HG03097 (cell line): ENCODE data around the gene FAM131B.

Source experiments
- ATAC-seq: cut with Tn5 transposase; IDR thresholded peaks from one replicate; pipeline ENCODE4 v1.9.1; 2021; ENCODE audit not compliant: unreplicated experiment, low FRiP score

The FAM131B gene

DNA sequence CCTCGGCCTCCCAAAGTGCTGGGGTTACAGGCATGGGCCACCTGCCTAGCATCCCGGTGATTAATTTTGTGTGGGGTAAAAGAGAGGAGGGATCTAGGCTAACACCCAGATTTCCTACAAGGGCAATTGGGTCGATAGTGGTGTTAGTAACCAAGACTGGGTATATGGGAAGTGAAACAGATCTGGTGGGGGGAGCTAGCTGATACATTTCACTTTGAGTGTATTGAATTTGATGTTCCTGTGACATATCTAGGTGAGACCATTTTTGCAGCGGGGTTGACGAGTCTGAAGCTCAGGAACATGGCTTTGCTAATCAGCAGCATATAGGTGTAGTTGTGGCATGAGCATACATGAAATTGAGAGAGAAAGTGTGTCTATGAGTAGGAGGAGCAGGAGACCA lies 34.6 kb downstream of the FAM131B start:
- ATAC-seq = no peak

DNA sequence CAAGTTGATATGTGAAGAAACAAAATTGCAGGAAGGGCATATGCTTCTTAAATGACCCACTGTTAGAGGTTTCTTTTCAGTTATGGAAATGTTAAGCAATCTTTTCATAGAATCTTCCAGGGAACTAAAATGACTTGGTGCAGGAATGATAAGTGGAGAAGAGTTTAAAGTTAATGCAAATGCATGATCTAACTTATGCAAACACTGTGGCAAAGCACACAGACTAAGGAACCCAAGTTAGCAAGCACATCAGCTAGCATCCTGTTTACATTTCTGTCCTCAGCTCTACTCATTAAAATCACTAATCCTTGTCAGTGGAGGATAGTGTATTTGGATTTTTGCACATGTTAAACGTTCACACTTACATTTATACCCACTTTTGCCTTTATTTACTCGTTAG lies 37.3 kb downstream of the FAM131B start:
- ATAC-seq = no peak

DNA sequence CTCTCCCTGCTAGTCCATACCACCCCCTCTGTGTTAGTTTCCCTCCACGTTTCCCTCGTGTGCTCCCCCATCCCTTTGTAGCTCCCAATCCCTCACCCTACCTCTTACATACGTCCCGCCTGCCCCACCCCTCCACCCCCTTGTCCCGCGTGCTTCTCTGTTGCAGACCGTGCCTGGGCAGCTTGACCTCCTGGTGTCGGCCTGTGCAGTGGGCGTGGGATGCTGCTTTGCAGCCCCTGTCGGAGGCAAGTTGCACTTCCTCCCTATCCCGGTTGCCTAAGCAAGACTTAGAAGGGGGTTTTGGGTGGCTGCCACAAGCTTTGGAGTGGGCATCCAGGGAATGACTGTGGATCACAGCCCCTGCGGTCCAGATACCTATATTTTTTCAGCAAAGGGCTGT lies 38.9 kb downstream of the FAM131B start:
- no peak for ATAC-seq

DNA sequence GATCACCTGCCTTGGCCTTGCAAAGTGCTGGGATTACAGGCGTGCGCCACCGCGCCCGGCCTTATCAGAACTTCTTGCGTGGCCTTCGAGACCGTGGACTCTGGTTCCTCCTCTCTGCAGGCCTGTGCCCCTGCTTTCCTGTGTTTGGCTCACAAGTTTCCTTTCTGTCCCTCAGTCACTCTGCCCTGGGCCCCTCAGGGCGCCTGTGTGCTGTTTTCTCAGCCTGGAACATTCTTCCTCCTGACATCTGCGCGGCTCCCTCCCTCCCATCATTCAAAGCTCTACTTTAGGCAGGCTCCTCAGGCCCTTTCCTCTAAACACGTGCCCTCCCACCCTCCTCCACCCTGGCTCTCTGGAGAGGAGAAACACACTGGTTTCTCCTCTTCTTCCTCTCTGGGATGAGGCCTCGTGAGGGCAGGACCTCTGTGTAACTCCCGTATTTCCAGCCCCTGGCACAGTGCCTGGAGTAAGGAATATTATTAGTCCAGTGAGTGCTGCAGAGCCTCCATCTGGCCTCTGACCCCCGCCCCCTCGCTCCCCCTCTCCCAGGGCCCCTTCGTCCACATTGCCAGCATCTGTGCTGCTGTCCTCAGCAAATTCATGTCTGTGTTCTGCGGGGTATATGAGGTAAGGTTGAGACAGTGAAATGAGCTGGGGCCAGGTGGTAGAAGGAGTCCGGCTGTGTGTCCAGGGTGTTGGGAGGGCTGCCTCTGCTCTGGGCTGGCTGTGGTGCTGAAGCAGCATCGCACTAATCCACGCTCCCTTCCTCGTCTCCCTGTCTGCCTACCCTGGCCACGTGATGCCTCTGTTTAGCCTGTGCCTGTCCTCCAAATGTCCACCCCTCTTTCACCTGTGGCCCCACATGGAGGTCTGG lies 39.5 kb downstream of the FAM131B start:
- ATAC-seq = no peak

DNA sequence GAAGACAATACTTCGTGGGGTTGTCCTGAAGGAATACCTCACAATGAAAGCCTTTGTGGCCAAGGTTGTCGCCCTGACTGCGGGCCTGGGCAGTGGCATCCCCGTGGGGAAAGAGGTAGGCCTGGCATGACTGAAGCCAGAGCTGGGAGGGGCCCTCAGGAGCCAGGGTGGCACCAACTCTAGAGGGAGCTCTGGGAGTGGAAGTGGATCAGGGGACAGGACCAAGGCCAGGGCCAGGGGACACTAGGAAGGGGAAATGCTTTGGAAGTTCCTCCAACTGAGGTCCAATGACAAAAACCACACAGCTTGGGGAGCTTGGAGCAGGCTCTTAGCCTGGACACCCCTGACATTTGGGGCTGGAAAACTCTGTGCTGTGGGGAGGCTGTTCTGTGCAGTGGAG lies 40.8 kb downstream of the FAM131B start:
- ATAC-seq = no peak

DNA sequence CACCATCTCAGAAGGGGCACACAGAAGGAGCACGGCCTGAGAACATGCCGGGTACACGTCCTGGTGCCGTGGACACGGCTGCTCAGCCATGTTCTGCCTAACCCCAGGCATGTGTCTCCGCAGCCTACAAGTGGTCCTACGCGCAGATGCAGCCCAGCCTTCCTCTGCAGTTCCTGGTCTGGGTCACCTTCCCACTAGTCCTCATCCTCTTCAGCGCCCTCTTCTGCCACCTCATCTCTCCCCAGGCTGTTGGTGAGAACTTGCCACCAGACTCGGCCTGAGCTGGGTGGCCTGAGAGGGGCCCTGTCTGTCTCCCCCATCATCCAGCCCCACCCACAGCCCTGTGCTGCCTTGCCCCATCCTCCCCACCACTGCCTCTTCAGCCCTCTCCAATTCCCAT lies 41.3 kb downstream of the FAM131B start:
- no peak for ATAC-seq

DNA sequence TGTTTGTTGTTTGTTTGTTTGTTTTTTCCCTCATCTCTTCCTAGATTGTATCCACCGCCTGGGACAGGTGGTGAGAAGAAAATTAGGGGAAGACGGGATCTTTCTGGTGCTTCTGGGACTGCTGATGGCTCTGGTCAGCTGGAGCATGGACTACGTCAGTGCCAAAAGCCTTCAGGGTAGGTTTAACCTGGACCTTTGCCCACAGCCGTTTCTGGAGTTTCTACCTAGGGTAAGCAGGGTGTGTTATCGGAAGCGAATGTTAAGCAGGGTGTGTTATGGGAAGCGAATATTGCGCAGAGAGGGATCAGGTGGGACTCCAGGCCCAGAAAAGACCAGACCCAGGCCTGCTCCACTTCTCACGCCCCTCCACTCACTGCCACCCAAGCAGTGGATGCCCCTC lies 41.9 kb downstream of the FAM131B start:
- no peak for ATAC-seq

DNA sequence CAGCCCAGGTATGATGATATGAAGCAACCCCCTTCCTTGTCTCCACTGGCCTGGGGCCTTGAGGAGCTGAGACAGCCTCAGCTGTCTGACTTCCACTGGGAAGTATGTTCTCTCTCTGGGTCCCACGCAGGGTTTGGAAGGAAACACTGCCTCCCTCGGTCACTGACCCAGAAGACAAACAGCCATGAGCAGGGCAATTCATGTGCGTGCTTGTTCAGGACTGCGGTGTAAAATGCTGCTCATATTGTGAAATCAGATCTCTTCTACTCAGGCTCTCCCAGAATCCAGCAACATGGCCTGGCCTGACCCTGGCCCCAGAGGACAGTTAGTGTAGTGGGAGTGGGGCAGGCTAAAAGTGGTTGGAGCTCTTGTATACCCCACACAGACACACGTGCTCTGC lies 43.9 kb downstream of the FAM131B start:
- no peak for ATAC-seq

DNA sequence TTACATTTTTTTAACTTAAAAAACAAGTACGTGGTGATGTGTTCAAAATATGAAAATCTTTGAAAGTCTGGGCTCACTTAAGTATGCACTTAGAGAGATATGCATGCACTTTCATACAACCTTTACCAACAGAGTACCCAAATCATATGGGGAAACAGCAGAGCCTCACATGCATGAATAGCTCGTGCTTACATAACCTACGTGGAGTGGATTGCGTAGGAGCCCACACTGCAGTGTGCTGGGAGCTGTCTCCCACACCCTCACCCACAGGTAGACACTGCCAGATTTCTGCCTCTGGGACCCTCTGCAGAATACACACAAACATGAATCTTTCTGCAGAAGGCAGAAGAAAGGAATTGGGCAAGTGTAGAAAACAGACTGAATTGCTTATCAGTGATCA lies 46.0 kb downstream of the FAM131B start:
- no peak for ATAC-seq

DNA sequence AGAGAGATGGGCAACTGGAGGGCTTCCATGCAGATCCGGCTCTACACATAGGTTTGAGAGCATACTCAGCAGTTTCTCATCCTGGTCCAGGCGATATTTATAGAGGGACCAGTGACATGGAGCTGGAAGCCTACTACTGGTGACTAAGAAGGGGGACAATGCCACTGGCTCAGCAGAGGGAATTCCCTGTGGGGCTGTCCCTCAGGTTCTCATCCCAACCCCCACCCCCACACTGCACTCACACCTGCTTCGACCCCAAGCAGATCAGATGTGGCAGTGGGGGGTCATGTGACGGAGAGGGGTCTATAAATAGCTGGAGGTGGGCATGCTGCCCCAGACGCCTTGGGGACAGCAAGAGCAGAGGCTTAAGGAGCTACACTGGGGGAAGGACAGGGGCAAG lies 46.7 kb downstream of the FAM131B start, which contains the start of gene CLCN1:
Gene CLCN1, plus strand, starts transcription at position 336 of the 400 bp plus-strand sequence. CDS start 102 bp downstream, outside the sequence.
- no peak for ATAC-seq

DNA sequence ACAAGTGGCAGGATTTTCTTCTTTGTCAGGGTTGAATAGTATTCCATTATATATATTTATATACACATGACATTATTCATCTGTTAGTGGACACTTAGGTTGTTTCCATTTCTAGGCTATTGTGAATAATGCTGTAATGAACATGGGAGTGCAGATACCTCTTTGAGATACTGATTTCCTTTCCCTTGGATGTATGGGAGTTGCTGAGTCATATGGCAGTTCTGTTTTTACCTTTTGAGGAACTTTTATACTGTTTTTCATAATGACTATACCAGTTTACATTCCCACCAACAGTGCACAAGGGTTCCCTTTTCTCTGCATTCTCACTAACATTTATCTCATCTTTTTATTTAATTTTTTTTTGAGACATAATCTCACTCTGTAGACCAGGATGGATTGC lies 48.4 kb downstream of the FAM131B start:
- ATAC-seq = no peak

DNA sequence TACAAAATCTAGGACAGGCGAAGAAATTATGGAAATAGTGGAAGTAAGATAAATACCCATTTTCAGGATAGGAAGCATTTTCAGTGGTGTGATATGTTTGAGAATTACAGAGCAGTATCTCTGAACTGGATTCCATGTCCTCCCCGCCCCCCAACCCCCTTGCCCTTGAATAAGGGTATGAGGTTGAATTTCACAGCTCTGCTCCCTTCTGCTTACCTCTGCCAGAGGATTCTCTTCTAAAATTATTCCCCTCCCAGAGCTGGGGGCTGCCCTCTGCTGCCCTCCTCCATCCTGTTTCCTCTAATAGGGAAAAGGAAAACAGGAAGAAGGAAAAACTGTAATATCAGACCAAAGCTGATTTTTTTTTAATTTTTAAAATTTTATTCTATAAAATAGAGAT lies 53.9 kb downstream of the FAM131B start:
- no peak for ATAC-seq

DNA sequence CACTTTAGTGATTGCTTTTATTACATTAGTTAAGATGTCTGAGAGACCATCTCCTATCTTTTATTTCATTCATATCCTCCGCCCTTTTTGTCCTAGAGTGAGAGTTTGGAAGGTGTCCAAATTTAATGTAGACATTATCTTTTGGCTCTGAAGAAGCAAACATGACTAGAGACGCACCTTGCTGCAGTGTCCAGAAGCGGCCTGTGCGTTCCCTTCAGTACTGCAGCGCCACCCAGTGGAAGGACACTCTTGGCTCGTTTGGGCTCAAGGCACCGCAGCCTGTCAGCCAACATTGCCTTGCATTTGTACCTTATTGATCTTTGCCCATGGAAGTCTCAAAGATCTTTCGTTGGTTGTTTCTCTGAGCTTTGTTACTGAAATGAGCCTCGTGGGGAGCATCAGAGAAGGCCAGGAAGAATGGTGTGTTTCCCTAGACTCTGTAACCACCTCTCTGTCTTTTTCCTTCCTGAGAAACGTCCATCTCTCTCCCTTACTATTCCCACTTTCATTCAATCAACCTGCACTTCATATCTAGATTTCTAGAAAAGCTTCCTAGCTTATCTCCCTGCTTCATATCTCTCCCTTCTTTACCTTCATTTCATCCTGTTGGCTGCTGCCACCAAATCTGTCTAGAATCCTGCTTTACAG lies 57.0 kb downstream of the FAM131B start:
- ATAC-seq = no peak

DNA sequence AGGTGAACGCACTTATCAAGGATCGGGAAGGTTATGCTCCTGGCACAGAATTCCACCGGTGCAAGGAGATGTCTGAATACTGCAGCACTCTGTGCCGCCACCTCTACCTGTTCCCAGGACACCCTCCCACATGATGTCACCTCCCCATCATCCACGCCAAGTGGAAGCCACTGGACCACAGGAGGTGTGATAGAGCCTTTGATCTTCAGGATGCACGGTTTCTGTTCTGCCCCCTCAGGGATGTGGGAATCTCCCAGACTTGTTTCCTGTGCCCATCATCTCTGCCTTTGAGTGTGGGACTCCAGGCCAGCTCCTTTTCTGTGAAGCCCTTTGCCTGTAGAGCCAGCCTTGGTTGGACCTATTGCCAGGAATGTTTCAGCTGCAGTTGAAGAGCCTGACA lies 57.6 kb downstream of the FAM131B start:
- no peak for ATAC-seq

DNA sequence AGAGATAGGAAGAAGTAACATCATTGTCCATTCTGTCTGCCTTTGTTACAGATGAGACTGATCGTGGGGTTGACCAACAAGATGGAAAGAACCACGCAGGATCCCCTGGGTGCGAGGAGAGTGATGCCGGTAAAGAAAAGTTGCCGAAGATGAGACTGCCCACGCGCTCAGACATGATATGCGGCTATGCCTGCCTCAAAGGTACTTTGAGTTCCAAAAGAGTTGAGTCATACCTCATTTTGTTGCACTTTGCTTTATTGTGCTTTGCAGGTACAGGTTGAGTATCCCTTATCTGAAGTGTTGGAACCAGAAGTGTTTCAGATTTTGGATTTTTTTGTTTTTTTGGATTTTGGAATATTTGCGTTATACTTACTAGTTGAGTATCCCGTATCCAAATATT lies 58.8 kb downstream of the FAM131B start:
- no peak for ATAC-seq
